KG1 (cell line): Measurements from ENCODE around the gene GLOD4.

Source experiments
- DNase-seq: peaks from one replicate; lab custom pipeline; 2025; lab: John Stamatoyannopoulos, UW

The GLOD4 gene

GRCh38 chr17:742147-742793 is 39.8 kb downstream of the GLOD4 start:
- no peak for DNase-seq

GRCh38 chr17:740240-741017 is 41.7 kb downstream of the GLOD4 start:
- no peak for DNase-seq

- no peak for DNase-seq
These were observed 44.4 kb downstream of the GLOD4 start for GRCh38 chr17:737561-738113.

- DNase-seq = no peak
These were observed 48.3 kb downstream of the GLOD4 start for GRCh38 chr17:733743-734142.

- DNase-seq = no peak
These were observed 49.0 kb downstream of the GLOD4 start for GRCh38 chr17:732902-733720.

GRCh38 chr17:732067-732901 is 49.8 kb downstream of the GLOD4 start, which contains the start of gene TLCD3A:
Gene TLCD3A, plus strand, starts transcription at chr17:732596. Its CDS starts 52 bp downstream, at chr17:732648.
- no peak for DNase-seq

GRCh38 chr17:731644-732066 is 50.4 kb downstream of the GLOD4 start:
- no peak for DNase-seq

- no peak for DNase-seq
These were observed 53.2 kb downstream of the GLOD4 start for GRCh38 chr17:728911-729310.

GRCh38 chr17:726271-726919 is 55.7 kb downstream of the GLOD4 start:
- DNase-seq = no peak

- DNase-seq = no peak
These were observed 56.3 kb downstream of the GLOD4 start for GRCh38 chr17:725746-726145.

GRCh38 chr17:725084-725483 is 57.0 kb downstream of the GLOD4 start:
- no peak for DNase-seq

GRCh38 chr17:721540-721937 is 60.5 kb downstream of the GLOD4 start:
- DNase-seq = no peak

GRCh38 chr17:720706-721539 is 61.2 kb downstream of the GLOD4 start:
- no peak for DNase-seq

- no peak for DNase-seq
These were observed 64.0 kb downstream of the GLOD4 start for GRCh38 chr17:718075-718474.
